SK-N-SH treated with all-trans-retinoic acid at 6 μM for 48 hours (cell line): Measurements from ENCODE around the gene HINT3.

Experiments
- ATAC-seq: fragments of 200-7000 bp; cut with Tn5 transposase; 3 replicates; pipeline ENCODE4 v1.9.1; 2020; ENCODE audit warnings: mild to moderate bottlenecking, moderate library complexity
- BACH2 ChIP-seq: fragments of 250-450 bp; sonication (Bioruptor Pico); IDR thresholded peaks from 2 replicates; pipeline ENCODE4 v1.9.0; 2021; ENCODE audit warnings: mild to moderate bottlenecking, borderline replicate concordance
- CREB5 ChIP-seq: fragments of 250-450 bp; sonication (Bioruptor Pico); IDR thresholded peaks from 2 replicates; pipeline ENCODE4 v1.5.1; 2020; ENCODE audit warnings: low read depth, mild to moderate bottlenecking, moderate library complexity
- CSDC2 ChIP-seq: fragments of 250-450 bp; sonication (Bioruptor Pico); IDR thresholded peaks from 2 replicates; pipeline ENCODE4 v1.5.0; 2020; ENCODE audit warnings: mild to moderate bottlenecking, moderate library complexity
- CSRNP3 ChIP-seq: fragments of 250-450 bp; sonication (Bioruptor Pico); IDR thresholded peaks from 2 replicates; pipeline ENCODE4 v1.5.1; 2021; ENCODE audit warnings: mild to moderate bottlenecking, moderate library complexity
- ESRRG ChIP-seq: fragments of 250-450 bp; sonication (Bioruptor Pico); IDR thresholded peaks from 2 replicates; pipeline ENCODE4 v1.6.1; 2021; ENCODE audit warnings: mild to moderate bottlenecking
- GLIS3 ChIP-seq: fragments of 250-450 bp; sonication (Bioruptor Pico); IDR thresholded peaks from 2 replicates; pipeline ENCODE4 v1.5.0; 2020; ENCODE audit warnings: mild to moderate bottlenecking, moderate library complexity
- ISL1 ChIP-seq: fragments of 250-450 bp; sonication (Bioruptor Pico); IDR thresholded peaks from 2 replicates; pipeline ENCODE4 v2.1.2; 2022; ENCODE audit warnings: mild to moderate bottlenecking, moderate library complexity
- OSR1 ChIP-seq: fragments of 250-450 bp; sonication (Bioruptor Pico); IDR thresholded peaks from 2 replicates; pipeline ENCODE4 v1.8.0; 2022; ENCODE audit warnings: moderate library complexity, mild to moderate bottlenecking, inconsistent platforms
- PATZ1 ChIP-seq: fragments of 250-450 bp; sonication (Bioruptor Pico); IDR thresholded peaks from 2 replicates; pipeline ENCODE4 v1.8.0; 2020; ENCODE audit warnings: mild to moderate bottlenecking, moderate library complexity, borderline replicate concordance
- POU6F1 ChIP-seq: fragments of 250-450 bp; sonication (Bioruptor Pico); IDR thresholded peaks from 2 replicates; pipeline ENCODE4 v1.8.0; 2021; ENCODE audit warnings: low read depth, mild to moderate bottlenecking, moderate library complexity, borderline replicate concordance
- PPARA ChIP-seq: fragments of 250-450 bp; sonication (Bioruptor Pico); IDR thresholded peaks from 2 replicates; pipeline ENCODE4 v1.5.0; 2020; ENCODE audit warnings: mild to moderate bottlenecking, borderline replicate concordance
- RARB ChIP-seq: fragments of 250-450 bp; sonication (Bioruptor Pico); IDR thresholded peaks from 2 replicates; pipeline ENCODE4 v1.8.0; 2021; ENCODE audit warnings: mild to moderate bottlenecking, moderate library complexity
- SNAI2 ChIP-seq: fragments of 250-450 bp; sonication (Bioruptor Pico); IDR thresholded peaks from 2 replicates; pipeline ENCODE4 v1.5.0; 2020; ENCODE audit warnings: mild to moderate bottlenecking, moderate library complexity
- TCF4 ChIP-seq: fragments of 250-450 bp; sonication (Bioruptor Pico); IDR thresholded peaks from 2 replicates; pipeline ENCODE4 v1.8.0; 2021; ENCODE audit warnings: mild to moderate bottlenecking, moderate library complexity, borderline replicate concordance
- TOX ChIP-seq: fragments of 250-450 bp; sonication (Bioruptor Pico); IDR thresholded peaks from 2 replicates; pipeline ENCODE4 v1.8.0; 2021; ENCODE audit warnings: mild to moderate bottlenecking, moderate library complexity, borderline replicate concordance
- TSHZ2 ChIP-seq: fragments of 250-450 bp; sonication (Bioruptor Pico); IDR thresholded peaks from 2 replicates; pipeline ENCODE4 v1.5.0; 2020; ENCODE audit warnings: mild to moderate bottlenecking, moderate library complexity
- ZC3H10 ChIP-seq: fragments of 250-450 bp; sonication (Bioruptor Pico); IDR thresholded peaks from 2 replicates; pipeline ENCODE4 v1.5.1; 2021; ENCODE audit warnings: mild to moderate bottlenecking, moderate library complexity
- ZFP3 ChIP-seq: fragments of 250-450 bp; sonication (Bioruptor Pico); IDR thresholded peaks from 2 replicates; pipeline ENCODE4 v1.5.0; 2020; ENCODE audit warnings: mild to moderate bottlenecking, moderate library complexity
- ZFP30 ChIP-seq: fragments of 450-650 bp; formaldehyde crosslinking; IDR thresholded peaks from 2 replicates; pipeline ENCODE4 v1.5.0; 2022; ENCODE audit warnings: mild to moderate bottlenecking, moderate library complexity
- ZNF565 ChIP-seq: fragments of 450-650 bp; formaldehyde crosslinking; conservative IDR thresholded peaks from 2 replicates; pipeline ENCODE4 v1.5.0; 2020; ENCODE audit warnings: low read depth, mild to moderate bottlenecking, moderate library complexity
- ZNF70 ChIP-seq: fragments of 450-650 bp; formaldehyde crosslinking; IDR thresholded peaks from 2 replicates; pipeline ENCODE4 v1.5.0; 2020; ENCODE audit warnings: mild to moderate bottlenecking, moderate library complexity
- ZNF8 ChIP-seq: fragments of 450-650 bp; formaldehyde crosslinking; IDR thresholded peaks from 2 replicates; pipeline ENCODE4 v1.5.0; 2020; ENCODE audit warnings: mild to moderate bottlenecking, moderate library complexity

Gene HINT3

GRCh38 chr6:125957845-125958244 lies 1.3 kb downstream of the HINT3 start (continued):
- TF ChIP-seq PATZ1 (no peak), ZNF565 (CRISPR knock-in tag) (no peak), ISL1 (CRISPR knock-in tag) (no peak), RARB (no peak), BACH2 (CRISPR knock-in tag) (no peak), ZC3H10 (CRISPR knock-in tag) (no peak)

GRCh38 chr6:125959041-125959440 lies 2.5 kb downstream of the HINT3 start:
- TF ChIP-seq CREB5 (no peak), POU6F1 (CRISPR knock-in tag) (no peak), OSR1 (CRISPR knock-in tag) (no peak)
- no peak for ATAC-seq

- ATAC-seq: no peak
- TF ChIP-seq OSR1 (CRISPR knock-in tag) (no peak), ESRRG (CRISPR knock-in tag) (no peak), TSHZ2 (no peak), POU6F1 (CRISPR knock-in tag) (no peak), TOX (CRISPR knock-in tag) (no peak), ZNF565 (CRISPR knock-in tag) (no peak), ZFP3 (CRISPR knock-in tag) (no peak), ISL1 (CRISPR knock-in tag) (no peak), ZNF70 (CRISPR knock-in tag) (no peak), ZC3H10 (CRISPR knock-in tag) (no peak), ZFP30 (no peak), GLIS3 (CRISPR knock-in tag) (no peak)
Measured at GRCh38 chr6:125961117-125961516, 4.5 kb downstream of the HINT3 start.

- ATAC-seq: no peak
- TF ChIP-seq ZFP3 (CRISPR knock-in tag): no peak
- TF ChIP-seq PATZ1: no peak
- TF ChIP-seq CSDC2: no peak
- TF ChIP-seq PPARA: no peak
- TF ChIP-seq BACH2 (CRISPR knock-in tag): no peak
- TF ChIP-seq POU6F1 (CRISPR knock-in tag): no peak
- no peak for TF ChIP-seq GLIS3 (CRISPR knock-in tag)
- TF ChIP-seq CSRNP3 (CRISPR knock-in tag): no peak
- TF ChIP-seq TOX (CRISPR knock-in tag): no peak
- TF ChIP-seq ISL1 (CRISPR knock-in tag): no peak
- no peak for TF ChIP-seq TCF4 (CRISPR knock-in tag)
- TF ChIP-seq SNAI2 (CRISPR knock-in tag): no peak
- TF ChIP-seq ZNF8 (CRISPR knock-in tag): no peak
Measured at GRCh38 chr6:125962900-125963497, 6.4 kb downstream of the HINT3 start.
